GM21529 (cell line): ENCODE measurements around the gene ZNF804A.

Experiments
- ATAC-seq: cut with Tn5 transposase; IDR thresholded peaks from one replicate; pipeline ENCODE4 v1.9.1; 2021; ENCODE audit not compliant: unreplicated experiment

Gene ZNF804A

DNA sequence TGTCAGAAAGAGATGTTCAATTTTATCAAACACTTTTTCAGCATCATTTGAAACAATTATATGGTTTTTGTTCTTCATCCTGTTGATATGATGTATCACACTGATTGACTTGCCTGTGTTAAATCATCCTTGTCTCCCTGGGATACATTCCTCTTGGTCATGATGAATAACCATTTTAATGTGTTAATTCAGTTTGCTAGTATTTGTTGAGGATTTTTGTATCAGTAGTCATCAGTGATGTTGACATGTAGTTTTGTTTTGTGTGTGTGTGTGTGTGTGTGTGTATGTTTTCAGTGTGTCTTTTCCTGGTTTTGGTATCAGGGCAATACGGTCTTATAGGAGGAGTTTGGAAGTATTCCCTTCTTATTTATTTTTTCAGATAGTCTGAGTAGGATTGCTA is 325.4 kb downstream of the ZNF804A start:
- no peak for ATAC-seq

DNA sequence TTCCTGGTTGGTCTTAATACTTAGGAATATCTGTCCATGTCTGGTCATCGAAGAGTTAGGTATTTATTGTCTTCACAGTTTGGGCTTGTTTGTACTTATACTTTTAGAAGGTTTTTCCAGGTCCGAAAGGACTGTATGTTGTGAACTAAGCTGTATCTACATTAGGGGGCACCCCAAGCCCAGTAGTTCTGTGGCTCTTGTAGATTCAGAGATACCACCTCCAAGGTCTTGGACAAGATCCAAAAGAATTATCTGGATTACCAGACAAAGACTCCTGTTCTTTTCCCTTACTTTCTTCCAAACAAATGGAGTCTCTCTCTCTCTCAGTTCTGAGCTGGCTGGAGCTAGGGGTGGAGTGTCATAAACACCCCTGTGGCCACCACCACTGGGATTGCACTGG is 328.7 kb downstream of the ZNF804A start:
- no peak for ATAC-seq

DNA sequence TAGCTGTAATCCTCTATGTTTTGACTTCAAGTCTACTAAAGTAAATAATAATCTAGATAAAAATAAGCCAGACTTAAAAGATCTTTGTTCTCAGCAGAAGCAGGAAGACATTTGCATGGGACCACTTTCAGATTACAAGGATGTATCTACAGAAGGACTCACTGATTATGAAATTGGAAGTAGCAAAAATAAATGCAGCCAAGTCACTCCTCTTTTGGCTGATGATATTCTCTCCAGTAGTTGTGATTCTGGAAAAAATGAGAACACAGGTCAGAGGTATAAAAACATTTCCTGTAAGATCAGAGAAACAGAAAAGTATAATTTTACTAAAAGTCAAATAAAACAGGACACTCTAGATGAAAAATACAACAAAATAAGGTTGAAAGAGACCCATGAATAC is 338.4 kb downstream of the ZNF804A start:
- ATAC-seq, result no peak

DNA sequence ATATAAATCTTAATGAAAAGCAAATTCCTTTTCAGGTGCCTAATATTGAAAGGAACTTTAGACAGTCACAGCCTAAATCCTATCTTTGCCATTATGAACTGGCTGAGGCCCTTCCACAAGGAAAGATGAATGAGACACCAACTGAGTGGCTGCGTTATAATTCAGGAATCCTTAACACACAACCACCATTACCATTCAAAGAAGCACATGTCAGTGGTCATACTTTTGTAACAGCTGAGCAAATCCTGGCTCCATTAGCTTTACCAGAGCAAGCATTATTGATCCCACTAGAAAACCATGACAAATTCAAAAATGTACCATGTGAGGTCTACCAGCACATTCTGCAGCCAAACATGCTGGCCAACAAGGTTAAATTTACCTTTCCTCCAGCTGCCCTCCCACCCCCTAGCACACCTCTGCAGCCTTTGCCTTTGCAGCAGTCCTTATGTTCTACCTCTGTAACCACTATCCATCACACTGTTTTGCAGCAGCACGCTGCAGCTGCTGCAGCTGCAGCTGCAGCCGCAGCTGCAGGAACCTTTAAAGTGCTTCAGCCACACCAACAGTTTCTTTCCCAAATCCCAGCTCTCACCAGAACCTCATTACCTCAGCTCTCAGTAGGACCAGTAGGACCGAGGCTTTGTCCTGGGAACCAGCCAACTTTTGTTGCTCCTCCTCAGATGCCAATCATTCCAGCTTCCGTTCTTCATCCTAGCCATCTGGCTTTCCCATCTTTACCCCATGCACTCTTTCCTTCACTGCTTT is 340.1 kb downstream of the ZNF804A start:
- ATAC-seq, result no peak

DNA sequence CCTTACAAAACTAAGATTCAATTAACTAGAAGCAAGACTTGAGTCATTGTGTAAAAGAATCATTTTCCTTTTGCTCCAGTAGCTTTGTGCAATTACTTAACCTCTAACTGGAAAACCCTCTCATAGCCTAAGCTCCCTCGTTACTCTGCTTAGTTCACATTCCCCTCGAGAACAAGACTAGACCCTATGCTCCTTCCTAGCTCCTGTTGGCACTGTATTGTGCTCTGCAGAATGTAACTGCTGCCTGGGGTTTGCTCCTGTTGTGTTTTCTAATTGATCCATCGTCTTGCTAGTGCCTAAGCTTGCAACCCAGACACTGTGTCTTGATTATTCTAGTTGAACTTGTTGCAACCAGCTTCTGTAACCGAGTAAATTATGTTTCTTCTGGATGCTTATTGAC is 347.0 kb downstream of the ZNF804A start:
- no peak for ATAC-seq

DNA sequence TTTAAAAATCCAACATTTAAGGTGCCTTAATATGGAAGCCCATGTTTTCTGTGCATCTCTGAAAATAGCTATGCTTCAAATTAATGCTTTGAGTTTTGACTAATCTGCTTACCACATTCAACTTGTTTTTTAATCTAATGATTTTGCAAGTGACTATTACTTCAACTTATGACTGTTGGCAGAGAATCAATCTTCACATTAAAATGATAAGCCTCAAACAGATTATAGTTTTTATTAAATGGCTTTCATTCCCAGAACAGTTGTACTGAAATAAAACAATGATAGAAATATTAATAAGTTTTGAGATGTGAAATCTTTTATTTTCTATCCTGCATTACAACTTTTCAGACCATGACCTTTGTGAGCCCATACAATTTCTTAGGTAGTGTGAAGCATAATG is 347.5 kb downstream of the ZNF804A start:
- no peak for ATAC-seq

DNA sequence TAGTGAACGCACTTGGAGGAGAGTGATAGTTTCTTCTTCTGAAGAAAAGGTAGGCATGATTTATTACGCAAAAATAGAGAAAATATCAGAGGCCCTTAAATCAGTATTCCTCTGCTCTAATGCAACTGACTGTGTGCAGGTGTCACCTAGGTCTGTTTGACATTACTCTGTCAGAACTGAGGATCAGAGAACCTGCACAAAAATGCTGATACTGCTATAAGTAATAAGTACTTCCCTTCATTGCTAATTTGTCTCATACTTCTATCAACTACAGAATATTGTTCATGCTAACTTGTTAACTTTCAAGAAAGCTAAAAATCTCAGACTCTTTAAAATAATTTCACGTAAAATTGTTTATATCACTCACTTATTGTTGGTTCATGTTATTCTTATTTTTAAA is 358.5 kb downstream of the ZNF804A start:
- ATAC-seq, result no peak

DNA sequence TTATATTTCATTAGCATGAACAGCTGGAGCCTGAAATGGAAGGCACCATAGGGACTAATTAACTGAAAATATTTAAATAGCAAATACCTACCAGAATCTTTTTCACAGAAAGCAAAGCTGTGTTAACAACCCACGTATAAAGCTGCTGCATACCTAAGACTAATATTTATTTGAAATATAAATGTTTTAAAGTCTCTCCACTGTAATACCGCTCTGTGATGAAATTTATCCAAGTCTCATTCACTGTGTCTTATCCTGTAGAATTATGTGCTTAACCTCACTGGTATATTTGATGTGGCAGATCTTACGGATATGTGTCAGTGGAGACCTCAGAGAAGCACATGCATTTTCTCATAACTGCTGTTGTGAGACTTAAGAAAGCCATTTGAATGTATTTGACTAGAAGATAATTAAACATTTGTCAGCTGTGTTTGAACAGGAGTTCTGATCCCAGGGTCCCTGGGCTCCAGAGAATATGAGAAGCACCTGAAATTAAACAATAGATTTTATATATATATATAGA is 373.3 kb downstream of the ZNF804A start:
- no peak for ATAC-seq
